Measurements from ENCODE around the gene KRTAP5-9. TPM values are rescaled to one million over a fixed set of nuclear protein-coding genes. Genes with fewer than 3 reads are reported as not detected.

KRTAP5-9 gene, protein sequence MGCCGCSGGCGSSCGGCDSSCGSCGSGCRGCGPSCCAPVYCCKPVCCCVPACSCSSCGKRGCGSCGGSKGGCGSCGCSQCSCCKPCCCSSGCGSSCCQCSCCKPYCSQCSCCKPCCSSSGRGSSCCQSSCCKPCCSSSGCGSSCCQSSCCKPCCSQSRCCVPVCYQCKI
- total RNA-seq, result 0.26 and 0.53 TPM in 2 replicates
- long read RNA-seq, result 0 reads

DNA sequence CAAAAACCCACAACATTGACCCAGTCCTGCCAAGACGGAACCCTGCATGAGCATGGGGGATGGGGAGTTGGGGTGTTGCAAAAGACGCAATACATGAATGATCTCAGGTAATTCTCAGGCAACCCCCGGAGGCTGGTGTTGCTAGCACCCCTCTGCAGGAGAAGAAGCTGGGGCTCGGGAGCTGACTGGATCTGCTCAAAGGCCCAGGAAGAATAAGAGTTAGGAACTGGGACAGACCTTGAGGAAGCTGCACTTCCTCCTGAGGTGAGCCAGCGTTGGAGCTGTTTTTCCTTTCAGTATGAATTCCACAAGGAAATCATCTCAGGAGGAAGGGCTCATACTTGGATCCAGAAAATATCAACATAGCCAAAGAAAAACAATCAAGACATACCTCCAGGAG is at the start of gene KRTAP5-9:
TSS of gene KRTAP5-9 (plus strand) at position 301 of the 400 bp plus-strand sequence. CDS start 238 bp downstream, outside the sequence.
- Mint-ChIP-seq H3K9me3 (ENCODE audit: low read depth) (peaks cover 7% of the 10 kb centered on the region), H3K4me3 (ENCODE audit: low read depth) (no peak within 1 kb of the TSS), H3K27ac (no peak within 1 kb of the TSS), H3K27me3 (peaks cover 17% of the 10 kb centered on the region), H3K4me1 (ENCODE audit: low read depth) (peaks cover 19% of the 10 kb centered on the region), H3K36me3 (ENCODE audit: insufficient read depth) (peaks cover 6% of the 10 kb centered on the region)
- DNase-seq (ENCODE audit: low spot score, unreplicated experiment), result no peak
- TF ChIP-seq, protein P1, sequence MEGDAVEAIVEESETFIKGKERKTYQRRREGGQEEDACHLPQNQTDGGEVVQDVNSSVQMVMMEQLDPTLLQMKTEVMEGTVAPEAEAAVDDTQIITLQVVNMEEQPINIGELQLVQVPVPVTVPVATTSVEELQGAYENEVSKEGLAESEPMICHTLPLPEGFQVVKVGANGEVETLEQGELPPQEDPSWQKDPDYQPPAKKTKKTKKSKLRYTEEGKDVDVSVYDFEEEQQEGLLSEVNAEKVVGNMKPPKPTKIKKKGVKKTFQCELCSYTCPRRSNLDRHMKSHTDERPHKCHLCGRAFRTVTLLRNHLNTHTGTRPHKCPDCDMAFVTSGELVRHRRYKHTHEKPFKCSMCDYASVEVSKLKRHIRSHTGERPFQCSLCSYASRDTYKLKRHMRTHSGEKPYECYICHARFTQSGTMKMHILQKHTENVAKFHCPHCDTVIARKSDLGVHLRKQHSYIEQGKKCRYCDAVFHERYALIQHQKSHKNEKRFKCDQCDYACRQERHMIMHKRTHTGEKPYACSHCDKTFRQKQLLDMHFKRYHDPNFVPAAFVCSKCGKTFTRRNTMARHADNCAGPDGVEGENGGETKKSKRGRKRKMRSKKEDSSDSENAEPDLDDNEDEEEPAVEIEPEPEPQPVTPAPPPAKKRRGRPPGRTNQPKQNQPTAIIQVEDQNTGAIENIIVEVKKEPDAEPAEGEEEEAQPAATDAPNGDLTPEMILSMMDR (IDR thresholded peaks at IDR 0.05; ENCODE audit: unreplicated experiment), result no peak

DNA sequence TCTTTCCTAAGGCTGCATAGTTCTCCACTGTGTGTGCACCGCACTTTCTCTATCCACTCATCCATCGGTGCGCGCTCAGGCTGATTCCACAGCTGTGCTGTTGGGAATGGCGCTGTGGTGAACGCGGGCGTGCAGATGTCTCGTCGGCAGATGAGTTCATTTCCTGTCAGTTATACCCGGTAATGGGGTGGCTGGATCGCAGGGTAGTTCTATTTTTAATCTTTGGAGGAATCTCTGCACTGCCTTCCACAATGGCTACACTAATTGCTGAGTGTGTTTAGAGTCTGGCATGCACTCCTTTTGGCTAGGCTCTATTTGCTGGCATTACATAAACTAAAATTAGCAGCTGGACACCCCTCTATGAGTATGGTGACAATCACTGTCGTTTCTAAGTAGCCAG is 49.1 kb upstream of the KRTAP5-9 start:
- Mint-ChIP-seq H3K4me1 (ENCODE audit: low read depth) (no peaks in the 10 kb centered on the region), H3K27me3 (no peaks in the 10 kb centered on the region), H3K36me3 (ENCODE audit: insufficient read depth) (peaks cover 33% of the 10 kb centered on the region), H3K4me3 (ENCODE audit: low read depth) (no peak overlapping the region), H3K27ac (no peak overlapping the region), H3K9me3 (ENCODE audit: low read depth) (no peaks in the 10 kb centered on the region)
- TF ChIP-seq, protein P1 (IDR thresholded peaks at IDR 0.05; ENCODE audit: unreplicated experiment), result no peak
- peak; percentile 4 for DNase-seq (ENCODE audit: low spot score, unreplicated experiment)

DNA sequence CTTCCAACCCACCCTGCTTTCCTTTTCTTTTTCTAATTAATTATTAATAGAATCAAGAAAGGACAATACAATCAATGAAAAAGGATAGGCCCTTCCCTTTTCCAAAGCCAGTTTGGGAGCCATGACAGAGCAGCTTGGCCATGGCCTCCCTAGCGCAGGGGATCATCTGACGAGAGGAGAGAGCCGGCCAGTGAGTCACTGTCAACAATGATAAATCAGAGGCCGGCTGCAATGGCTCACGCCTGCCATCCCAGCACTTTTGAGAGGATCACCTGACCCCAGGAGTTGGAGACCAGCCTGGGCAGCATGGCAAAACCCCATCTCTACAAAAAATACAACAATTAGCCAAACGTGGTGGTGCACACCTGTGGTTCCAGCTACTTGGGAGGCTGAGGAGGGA is 48.7 kb upstream of the KRTAP5-9 start:
- H3K36me3 Mint-ChIP-seq (ENCODE audit: insufficient read depth), result peaks cover 33% of the 10 kb centered on the region
- no peak overlapping the region for H3K27ac Mint-ChIP-seq
- no peaks in the 10 kb centered on the region for H3K27me3 Mint-ChIP-seq
- peak; percentile 1 for DNase-seq (ENCODE audit: low spot score, unreplicated experiment)
- TF ChIP-seq, protein P1 (IDR thresholded peaks at IDR 0.05; ENCODE audit: unreplicated experiment), result no peak
- no peak overlapping the region for H3K4me3 Mint-ChIP-seq (ENCODE audit: low read depth)
- no peaks in the 10 kb centered on the region for H3K4me1 Mint-ChIP-seq (ENCODE audit: low read depth)
- no peaks in the 10 kb centered on the region for H3K9me3 Mint-ChIP-seq (ENCODE audit: low read depth)

DNA sequence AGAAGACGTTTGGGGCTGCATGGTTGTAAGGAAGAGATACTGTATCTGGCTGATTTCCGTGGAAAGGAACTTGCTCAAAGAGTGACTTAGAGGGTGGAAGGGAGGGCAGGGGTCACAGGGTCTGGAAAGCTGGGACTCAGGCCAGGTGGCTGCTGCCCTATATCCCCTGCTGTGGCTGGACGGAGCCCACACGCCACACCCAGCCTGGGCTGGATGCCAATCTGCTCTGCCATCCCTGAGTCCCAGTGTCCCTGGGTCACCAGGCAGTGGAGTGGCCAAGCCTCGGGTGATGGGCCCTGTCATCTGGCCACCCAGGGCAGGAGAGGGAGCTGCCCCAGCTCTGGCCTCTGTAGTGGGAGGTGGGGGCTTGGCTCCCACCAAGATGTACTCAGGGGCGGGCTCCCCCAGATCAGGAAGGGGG is 47.6 kb upstream of the KRTAP5-9 start:
- DNase-seq (ENCODE audit: low spot score, unreplicated experiment), result no peak
- no peak overlapping the region for H3K27ac Mint-ChIP-seq
- H3K9me3 Mint-ChIP-seq (ENCODE audit: low read depth), result no peaks in the 10 kb centered on the region
- no peaks in the 10 kb centered on the region for H3K4me1 Mint-ChIP-seq (ENCODE audit: low read depth)
- TF ChIP-seq, protein P1 (IDR thresholded peaks at IDR 0.05; ENCODE audit: unreplicated experiment), result no peak
- H3K4me3 Mint-ChIP-seq (ENCODE audit: low read depth), result no peak overlapping the region
- peaks cover 25% of the 10 kb centered on the region for H3K36me3 Mint-ChIP-seq (ENCODE audit: insufficient read depth)
- H3K27me3 Mint-ChIP-seq, result no peaks in the 10 kb centered on the region

DNA sequence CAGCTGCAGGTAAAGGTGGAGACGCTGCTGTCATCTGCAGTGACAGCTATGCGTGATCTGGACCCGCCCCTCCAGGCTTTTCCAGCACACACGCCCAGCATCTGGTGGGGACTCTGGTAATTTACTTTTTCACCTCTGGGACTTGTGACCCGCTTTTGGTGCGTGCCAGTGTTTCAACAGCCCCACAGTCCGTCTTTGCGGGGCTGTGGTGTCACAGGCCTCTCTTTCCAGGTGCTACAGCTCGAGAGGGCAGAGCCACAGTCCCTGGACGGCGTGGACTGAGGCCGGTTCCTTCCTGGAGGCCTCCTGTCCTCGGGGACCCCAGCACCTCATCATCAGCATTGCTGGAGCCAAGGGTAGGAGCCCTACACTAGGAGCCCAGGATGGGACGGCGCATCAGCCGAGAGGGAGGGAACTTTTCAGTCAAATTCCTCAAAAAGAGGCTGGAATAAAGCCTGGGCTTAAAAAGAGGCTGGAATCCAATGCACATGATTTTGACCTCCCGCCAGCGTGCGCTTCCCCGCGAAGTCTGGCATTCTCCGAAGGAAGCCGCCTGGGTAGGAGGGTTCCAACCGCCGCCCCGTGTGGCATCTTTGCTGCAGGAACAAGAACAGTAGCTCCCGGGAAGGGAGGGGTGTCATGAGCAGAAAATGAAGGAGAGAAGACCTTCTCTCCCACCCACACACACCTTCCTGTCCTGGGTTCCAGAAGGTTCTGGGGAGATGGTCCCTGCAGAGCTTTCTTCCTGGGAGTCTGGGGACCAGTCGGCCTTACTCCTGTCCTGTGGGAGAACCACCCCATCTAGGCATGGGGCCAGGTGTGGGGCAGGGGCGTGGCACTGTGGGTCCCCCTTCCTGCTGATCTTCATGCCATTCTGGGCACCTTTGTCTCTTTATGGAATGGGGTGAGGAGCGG is 46.9 kb upstream of the KRTAP5-9 start:
- Mint-ChIP-seq H3K4me1 (ENCODE audit: low read depth) (no peaks in the 10 kb centered on the region), H3K4me3 (ENCODE audit: low read depth) (no peak overlapping the region), H3K27me3 (no peaks in the 10 kb centered on the region), H3K27ac (no peak overlapping the region), H3K9me3 (ENCODE audit: low read depth) (no peaks in the 10 kb centered on the region), H3K36me3 (ENCODE audit: insufficient read depth) (peaks cover 31% of the 10 kb centered on the region)
- TF ChIP-seq, protein P1 (IDR thresholded peaks at IDR 0.05; ENCODE audit: unreplicated experiment), result no peak
- DNase-seq (ENCODE audit: low spot score, unreplicated experiment), result no peak
